Measurements from ENCODE around the gene NFKBIL1.
A peak's percentile ranks its signal among the peaks of the same experiment; 100 is the strongest.
"Not testable (repeated sequence)": the region's sequence is repeated elsewhere in the genome, so short reads cannot be mapped to it uniquely, and the experiment has no call there.

The NFKBIL1 gene

DNA sequence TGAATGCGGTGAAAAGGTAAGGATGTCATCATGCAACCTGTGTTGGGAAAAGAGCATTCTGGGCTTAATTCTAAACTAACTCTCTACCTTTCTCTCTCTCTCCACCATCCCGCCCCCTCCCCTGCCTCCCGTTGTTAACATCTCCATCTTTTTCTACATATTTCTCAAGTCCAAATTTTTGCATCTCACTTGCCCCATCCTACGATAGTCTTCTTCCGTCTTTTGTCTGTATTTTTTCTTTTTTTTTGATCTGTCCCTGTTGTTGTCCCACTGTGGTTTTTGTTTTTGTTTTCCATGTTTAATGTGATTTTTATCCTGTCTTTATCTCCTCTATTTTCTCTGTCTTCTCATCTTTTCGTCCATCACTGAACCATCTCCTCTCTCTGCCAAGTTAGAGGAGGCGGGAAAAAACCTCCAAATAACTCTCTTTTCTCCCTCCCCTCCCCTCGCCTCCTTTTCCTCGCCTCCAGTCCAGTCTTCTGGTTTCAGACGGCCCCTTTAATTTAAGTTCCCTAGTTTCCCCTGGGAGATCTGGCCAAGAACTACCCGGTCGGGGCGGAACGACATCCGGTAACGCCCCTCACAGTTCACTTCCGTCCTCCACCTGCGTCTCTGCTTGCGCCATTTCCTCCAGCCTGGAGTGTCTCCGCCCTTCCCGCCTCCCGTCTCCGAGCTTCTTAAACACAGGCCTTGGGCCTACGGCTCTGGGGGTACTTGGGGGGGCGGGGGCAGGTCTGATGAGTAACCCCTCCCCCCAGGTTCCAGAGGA, at the start of gene NFKBIL1:
NFKBIL1 (plus strand) TSS at position 651 of the 769 bp plus-strand sequence; CDS start at position 738, 87 bp downstream.
- peak; percentile 90 for FAIRE-seq

GRCh38 chr6:31498748-31499147, 48.7 kb upstream of the NFKBIL1 start:
- no peak for FAIRE-seq

DNA sequence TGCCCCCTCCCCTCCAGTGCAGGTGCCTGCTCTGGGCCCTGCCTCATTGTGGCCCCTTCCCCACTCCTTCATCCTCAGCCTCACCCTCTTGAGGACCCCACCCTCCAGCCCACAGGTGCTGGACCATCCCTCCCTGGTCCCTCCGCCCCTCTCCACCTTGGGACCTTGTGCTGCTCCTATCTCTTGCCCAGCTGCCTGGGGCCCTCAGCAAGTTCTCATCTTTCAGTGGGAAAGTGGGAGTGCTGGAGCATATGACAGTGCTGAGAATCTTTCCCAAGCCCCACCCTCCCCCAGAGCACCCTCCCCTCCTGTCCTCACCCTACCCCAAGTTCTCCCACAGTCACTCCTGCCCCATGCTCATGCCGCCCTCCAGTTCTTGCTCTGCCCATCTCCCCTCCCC, 47.8 kb upstream of the NFKBIL1 start:
- FAIRE-seq, result not testable (repeated sequence)

DNA sequence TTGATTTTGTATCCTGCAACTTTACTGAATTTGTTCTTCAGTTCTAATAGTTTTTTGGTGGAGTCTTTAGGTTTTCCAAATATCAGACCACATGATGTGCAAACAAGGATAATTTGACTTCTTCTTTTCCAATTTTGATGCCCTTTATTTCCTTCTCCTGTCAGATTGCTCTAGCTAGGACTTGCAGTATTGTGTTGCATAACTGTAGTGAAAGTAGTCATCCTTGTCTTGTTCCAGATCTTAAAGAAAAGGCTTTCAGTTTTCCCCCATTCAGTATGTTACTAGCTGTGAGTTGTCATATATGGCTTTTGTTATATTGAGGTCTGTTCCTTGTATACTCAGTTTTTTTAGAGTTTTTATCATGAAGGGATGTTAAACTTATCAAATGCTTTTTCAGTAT, 44.8 kb upstream of the NFKBIL1 start:
- no peak for FAIRE-seq

- not testable (repeated sequence) for FAIRE-seq
Observed at GRCh38 chr6:31509036-31509435, 38.4 kb upstream of the NFKBIL1 start.

GRCh38 chr6:31510007-31510406, 37.4 kb upstream of the NFKBIL1 start:
- no peak for FAIRE-seq

- FAIRE-seq, result no peak
Observed at GRCh38 chr6:31513456-31514165, 33.8 kb upstream of the NFKBIL1 start.

DNA sequence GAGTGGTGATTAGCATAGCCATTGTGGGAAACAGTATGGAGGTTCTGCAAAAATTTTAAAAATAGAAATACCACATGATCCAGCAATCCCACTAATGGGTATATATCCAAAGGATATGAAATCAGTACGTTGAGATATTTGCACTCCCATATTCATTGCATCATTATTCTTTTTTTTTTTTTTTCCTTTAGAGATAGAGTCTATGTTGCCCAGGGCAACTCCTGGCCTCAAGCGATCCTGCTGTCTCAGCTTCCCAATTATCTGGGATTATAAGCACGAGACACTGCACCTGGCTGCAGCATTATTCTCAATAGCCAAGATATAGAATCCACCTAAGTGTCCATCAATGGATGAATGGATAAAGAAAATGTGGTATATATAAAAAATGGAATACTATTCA, 25.6 kb upstream of the NFKBIL1 start:
- FAIRE-seq, result no peak

DNA sequence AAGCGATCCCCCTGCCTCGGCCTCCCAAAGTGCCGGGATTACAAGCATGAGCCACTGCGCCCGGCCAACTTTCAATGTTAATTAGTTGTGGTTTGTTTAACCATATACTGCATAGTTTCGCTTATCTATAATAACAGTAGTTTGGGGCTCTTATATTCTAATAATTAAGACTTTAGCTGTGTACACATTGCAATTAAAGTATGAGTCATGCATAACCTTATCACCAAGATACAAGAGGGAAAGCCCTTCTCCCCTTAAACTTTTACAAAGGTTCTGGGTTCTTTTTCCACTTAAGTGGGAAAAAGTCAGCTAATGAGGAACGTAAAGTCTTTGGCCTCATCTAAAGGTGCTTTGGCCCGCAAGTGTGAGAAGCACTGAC, 21.9 kb upstream of the NFKBIL1 start:
- FAIRE-seq, result no peak

DNA sequence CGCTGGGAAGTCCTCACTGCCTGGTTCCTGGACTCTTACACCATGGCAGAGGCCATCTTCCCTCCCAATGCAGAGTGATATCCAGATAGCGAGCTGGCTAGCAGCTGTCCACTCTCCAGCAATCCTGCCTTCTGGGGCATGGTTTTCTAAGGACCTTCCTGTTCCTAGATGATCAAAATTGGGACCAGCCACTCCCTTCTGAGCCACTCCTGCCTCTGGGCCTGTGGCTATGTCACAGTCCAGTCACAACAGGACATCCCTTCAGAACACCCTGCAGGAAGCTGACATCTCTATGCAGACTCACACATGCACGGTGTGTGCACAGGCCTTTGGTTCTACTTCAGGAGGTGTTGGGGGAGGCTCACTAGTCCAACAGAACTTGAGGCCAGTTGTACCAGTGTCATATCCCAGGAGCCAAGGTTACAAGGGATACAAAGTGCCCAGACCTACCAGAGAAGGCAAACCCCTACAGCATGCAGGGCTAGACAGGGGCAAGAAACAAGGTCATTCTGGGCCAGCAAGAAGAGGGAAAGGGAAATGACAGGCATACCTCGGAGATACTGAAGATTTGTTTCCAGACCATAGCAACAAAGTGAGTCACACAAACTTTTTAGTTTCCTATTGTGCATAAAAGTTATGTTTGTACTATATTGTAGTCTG, 21.3 kb upstream of the NFKBIL1 start:
- FAIRE-seq, result no peak

DNA sequence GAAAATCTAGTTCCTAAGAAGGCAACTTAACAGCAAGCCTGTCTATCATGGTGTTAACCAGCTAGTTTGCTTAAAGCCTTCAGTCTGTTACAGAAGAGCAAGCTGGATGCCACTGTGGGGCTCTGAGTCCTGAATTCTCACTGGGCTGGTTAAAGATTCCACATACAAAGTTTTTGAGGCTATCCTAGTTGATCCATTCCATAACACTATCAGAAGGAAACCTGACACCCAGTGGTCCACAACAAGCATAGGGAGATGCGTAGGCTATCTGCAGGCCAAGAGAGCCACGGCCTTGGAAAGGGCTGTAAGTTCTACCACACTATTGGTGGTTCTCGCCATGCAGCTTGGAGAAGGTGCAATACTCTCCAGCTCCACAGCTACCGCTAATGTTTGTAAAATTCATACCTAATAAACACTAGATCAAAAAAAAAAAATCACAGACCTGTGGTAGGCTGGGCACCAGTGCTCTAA, 19.1 kb upstream of the NFKBIL1 start:
- no peak for FAIRE-seq

DNA sequence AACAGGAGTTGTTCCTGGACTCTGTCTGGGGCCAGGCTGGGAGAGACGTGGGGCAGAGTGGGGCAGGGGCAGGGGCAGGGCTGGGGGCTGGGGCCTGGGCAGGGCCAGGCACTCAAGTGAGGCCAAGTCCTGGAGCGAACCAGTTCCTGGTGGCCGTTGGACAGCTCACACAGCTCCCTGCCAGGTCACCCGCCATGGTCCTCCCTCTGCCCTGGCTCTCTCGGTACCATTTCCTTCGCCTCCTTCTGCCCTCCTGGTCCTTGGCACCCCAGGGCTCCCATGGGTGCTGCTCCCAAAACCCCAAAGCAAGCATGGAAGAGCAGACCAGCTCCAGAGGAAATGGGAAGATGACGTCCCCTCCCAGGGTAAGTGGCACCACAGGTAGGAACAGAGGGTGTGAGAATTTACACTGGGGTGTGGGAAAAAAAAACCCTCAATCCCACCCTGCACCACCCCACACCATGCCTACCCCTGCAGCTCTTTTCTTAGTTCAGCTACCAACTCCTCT, 18.5 kb upstream of the NFKBIL1 start, which contains the start of gene MCCD1:
MCCD1 (plus strand) TSS at position 142 of the 508 bp plus-strand sequence; CDS start at position 195, 53 bp downstream.
- no peak for FAIRE-seq

- no peak for FAIRE-seq
Observed at GRCh38 chr6:31529329-31530150, 17.9 kb upstream of the NFKBIL1 start.

DNA sequence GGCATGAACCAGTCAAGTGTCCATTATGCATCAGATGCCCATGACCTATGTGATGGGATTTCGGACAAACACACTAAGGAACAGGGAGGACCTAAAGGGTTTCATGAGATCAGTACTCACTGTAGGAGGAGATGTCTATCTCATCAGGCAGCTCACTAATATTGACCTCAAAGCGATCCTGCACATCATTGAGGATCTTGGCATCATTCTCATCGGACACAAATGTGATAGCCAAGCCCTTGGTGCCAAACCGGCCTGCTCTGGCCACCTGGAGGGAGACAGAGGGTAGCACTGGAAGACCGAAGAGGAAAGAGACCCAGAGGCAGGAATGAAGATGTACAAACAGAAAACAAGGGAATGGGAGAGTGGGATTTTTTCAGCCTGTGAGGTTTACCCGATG, 16.7 kb upstream of the NFKBIL1 start:
- no peak for FAIRE-seq

DNA sequence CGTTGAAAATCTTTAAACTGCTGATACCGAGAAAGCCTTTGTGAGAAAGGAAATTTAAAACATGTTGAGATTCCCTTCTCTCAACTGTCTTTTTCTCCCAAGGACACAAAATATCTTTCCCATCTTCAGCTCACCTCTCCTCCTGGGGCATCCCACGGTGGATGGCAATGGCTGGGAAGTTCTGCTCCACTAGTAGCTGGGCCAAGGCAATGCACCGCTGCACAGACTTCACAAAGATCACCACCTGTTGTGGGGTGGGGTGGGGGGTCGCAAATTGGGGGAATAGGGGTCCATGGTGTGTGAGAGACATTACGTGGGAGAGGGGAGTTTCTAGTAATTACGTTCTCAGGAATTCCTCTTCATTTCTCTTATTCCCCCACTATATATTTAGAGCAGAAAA, 16.2 kb upstream of the NFKBIL1 start:
- FAIRE-seq, result no peak

DNA sequence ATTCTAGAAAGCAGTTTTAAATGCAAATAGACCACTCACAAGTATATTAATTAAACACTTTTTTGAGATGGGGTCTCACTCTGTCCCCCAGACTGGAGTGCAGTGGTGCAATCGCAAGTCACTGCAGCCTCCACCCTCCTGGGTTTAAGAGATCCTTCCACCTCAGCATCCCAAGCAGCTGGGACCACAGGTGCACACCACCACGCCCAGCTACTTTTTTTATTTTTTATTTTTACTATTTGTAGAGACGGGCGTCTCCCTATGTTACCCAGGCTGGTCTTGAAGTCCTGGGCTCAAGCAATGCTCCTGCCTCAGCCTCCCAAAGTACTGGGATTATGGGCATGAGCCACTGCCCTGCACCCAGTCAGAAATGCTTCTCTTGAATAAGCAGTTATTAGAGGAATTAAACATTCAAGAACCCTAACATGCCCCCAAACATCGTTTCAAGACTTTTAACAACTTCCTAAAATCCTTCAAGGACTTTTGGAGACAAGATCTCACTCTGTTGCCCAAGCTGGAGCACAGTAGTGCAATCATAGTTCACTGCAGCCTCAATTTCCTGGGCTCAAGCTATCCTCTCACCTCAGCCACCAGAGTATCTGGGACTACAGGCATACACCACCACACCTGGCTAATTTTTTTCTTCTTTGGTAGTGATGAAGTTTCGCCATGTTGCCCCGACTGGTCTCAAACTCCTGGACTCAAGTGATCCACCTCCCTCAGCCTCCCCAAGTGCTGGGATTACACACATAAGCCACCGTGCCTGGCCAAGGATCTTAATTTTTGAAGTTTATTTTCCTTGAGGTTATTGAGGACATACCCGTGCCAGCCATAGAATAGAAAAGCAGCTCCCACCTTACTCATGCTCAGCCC, 15.4 kb upstream of the NFKBIL1 start:
- FAIRE-seq, result no peak

GRCh38 chr6:31532644-31533454, 14.6 kb upstream of the NFKBIL1 start:
- FAIRE-seq, result no peak

DNA sequence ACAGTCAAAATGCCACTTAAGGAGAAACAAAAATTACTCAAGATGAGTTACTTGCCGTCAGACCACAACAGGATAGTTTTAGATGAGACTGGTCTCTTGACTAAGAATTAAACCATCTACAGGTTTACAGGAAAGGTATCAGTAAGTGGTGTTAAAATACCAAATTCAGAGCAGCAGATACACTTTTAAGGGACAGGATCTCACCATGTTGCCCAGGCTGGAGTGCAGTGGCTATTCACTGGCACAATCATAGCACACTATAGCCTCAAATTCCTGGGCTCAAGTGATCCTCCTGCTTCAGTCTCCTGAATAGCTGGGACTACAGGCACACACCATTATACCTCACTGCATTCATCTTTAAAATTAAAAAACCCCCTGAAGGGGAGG, 14.0 kb upstream of the NFKBIL1 start:
- FAIRE-seq, result no peak

DNA sequence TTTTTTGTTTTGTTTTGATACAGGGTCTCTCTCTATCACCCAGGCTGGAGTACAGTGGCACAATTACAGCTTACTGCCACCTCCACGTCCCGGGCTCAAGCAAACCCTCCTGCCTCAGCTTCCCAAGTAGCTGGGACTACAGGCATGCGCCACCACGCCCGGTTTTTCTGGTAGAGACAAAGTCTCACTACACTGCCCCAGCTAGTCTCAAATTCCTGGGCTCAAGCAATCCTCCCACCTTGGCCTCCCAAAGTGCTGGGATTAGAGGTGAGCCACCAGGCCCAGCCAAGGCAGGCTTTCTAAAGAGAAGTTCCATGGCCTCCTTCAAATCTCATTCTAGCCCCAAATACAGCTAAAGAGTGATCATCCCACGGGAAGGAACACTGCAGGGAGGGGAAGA, 13.4 kb upstream of the NFKBIL1 start:
- FAIRE-seq, result no peak

DNA sequence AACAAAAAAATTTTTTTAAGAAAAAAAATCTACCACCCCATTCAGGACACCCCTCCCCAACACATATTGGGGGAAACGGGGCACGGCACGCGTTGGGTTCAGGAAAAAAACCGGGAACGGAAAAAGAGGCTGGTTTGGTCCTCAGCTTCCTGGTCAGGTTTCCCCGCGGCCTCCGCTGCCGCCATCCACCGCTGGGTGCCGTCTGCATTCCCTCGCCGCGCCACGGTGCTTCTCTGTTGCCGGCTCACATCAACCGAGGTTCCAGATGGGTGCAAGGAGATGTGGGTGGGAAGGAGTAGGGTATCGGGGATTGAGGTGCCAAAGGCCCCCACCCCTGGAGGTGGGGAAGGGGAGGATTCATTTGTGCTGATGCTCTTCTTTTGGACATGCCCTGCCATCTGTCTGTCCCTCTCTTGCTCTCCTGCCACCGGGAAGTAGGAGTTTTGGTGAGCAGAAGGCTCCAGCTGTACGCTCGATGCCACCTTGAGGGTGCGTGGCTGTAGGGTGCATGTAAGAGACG, 12.8 kb upstream of the NFKBIL1 start:
- FAIRE-seq, result no peak
